GM18508 (cell line): Measurements from ENCODE around the gene DMRTC2.

Experiments used
- ATAC-seq: cut with Tn5 transposase; IDR thresholded peaks from one replicate; pipeline ENCODE4 v1.9.1; 2021; ENCODE audit warnings: moderate number of reproducible peaks; ENCODE audit not compliant: insufficient read depth, unreplicated experiment

DMRTC2 gene

DNA sequence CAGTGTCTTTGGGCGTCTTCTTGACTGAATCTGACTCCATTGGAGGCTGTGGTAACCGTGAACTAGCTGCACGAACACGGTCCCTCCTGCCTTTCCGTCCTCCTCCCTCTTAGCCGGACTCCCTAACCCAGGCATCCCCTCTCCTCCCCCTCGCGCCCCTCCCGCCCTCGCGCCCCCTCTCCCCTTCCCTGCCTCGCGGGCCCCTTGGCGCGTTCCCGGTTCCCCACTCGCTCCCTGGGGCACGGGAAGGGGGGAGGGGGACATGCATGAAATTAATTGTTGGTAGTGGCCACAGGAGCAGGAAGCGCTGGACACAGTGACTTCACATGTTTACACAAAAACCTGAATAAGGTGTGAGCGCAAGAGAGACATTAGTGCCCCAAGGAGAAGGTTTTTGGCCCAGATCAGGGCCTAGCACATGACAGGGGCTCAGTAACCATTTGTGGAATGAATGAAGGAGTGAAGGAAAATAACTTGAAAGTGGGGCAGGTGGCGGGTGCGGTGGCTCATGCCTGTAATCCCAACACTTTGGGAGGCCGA lies 279 bp downstream of the DMRTC2 start:
- ATAC-seq = no peak

DNA sequence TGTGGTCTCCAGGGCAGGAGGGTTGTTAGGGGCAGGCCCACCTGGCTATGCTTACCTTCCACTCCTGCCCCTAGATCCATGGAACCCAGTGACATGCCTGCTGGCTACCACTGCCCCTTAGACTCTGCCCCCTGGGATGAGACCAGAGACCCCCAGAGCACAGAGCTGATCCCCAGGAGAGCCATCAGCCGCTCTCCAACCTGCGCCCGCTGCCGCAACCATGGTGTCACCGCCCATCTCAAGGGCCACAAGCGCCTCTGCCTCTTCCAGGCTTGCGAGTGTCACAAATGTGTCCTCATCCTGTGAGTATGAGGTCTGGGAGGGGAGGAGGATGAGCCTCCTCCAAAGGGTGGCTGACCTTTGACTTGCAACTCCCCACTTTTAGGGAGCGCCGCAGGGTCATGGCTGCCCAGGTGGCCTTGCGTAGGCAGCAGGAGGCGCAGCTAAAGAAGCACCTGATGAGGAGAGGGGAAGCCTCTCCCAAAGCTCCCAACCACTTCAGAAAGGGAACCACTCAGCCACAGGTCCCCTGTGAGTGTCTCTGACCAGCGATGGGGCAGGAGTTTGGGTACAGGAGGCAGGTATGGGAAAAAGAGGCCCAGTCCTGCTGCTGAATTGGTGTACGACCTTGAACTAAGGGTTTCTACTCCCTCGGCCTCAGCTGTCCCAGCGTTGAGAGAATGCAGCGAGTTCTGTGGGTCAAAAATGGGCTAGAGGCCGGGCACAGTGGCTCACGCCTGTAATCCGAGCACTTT lies 2.7 kb downstream of the DMRTC2 start:
- no peak for ATAC-seq

DNA sequence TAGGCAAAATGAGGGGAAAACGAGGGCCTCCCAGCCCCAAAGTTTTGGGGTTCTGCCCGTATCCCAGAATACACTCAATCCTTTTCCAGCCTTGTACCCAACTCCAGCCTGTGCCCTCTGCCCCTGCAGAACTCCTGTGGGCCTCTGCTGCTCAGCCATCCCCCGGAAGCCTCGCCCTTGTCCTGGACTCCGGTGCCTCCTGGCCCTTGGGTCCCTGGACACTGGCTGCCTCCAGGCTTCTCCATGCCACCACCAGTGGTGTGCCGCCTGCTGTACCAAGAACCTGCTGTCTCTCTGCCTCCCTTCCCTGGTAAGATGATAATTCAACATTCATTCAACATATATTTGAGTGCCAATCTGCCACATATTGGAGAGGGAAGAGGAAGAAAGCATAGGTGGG lies 3.8 kb downstream of the DMRTC2 start:
- ATAC-seq = no peak

DNA sequence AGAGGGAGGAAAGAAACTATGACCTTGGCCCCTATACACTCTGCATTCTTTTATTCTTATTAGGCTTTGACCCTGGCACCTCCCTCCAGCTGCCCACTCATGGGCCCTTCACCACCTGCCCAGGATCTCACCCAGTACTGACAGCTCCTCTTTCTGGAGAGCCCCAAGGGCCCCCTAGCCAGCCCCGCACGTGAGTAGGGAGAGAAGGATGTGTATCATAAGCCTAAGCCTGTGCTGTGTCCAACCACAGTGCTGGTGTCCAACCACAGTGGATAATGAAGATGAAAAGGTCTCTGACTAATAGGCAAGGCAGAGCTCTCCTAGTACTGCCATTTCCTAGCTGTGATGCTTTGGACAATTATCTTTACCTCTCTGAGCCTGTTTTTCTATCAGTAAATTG lies 4.2 kb downstream of the DMRTC2 start:
- no peak for ATAC-seq

DNA sequence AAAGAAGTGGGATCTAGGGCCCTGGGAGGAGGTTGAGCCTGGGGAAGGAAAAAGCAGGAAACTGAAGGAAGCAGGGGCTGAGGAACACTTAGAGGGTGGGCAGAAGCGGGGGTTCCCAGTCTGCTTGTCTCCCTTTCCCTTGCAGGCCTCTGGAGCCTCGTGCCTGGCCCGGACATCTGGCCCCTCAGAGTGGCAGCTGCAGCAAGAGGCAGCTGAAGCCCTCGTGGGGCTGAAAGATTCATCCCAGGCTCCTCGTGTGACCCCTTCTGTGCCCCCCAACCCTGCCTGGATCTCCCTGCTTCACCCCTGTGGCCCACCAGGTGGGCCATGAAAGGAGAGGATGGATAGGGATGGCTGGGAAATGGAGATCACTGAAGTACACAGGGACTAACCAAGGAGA lies 5.5 kb downstream of the DMRTC2 start:
- ATAC-seq = no peak

DNA sequence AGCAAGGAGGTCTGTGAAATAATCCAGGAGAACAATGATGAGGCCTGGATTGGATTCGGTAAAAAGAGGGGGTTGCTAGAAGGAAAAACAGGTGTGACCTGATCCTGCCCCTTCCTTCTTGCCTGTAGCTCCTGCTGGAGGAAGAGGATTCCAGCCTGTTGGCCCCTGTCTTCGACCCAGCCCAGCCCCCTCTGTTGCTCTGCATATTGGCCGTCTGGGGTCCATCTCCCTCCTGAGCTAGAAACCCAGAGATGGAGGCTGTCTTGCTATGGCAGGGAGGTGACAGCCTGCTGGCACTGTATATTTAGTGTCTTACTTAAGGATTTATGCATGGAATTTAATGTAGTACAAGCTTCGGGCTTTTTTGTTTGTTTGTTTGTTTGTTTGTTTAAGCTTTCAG lies 6.6 kb downstream of the DMRTC2 start:
- no peak for ATAC-seq

DNA sequence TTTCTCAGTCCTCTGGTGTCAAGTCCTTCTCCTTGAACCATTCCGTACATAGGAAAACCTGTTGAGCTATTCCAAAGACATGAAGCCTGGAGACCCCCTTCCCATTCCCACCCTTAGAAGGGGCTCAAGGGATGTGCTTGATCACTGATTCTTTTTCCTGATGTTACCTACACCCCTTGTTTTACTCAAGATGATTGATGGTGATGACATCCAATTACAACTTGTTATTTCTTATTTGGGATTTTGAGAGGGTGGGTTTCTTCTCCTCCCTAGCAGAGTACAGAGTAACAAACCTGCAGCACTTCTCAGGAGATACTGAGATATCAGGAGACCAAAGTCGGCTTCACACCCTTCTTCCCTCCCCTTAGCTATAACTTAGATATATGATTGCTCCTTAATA lies 8.5 kb downstream of the DMRTC2 start:
- no peak for ATAC-seq

DNA sequence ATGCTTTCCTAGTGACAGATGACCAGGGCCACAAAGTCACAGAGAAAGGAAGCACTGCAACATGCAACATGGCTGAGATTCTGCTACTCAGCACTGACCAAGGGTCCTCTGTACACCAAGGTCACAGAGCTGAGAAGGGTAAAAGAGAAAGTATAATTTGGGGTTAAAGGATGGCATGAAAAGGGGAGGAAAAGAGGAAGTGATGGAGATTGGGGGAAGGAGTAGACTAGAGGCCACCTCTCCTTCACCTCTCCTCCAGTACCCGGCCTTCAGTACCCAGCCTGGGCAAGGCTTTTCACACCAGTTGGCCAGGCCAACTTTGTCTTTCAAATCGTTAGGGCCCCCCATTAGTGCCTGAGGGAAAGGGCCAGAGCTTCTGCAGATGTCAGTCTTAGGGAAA lies 8.9 kb downstream of the DMRTC2 start:
- ATAC-seq = no peak

DNA sequence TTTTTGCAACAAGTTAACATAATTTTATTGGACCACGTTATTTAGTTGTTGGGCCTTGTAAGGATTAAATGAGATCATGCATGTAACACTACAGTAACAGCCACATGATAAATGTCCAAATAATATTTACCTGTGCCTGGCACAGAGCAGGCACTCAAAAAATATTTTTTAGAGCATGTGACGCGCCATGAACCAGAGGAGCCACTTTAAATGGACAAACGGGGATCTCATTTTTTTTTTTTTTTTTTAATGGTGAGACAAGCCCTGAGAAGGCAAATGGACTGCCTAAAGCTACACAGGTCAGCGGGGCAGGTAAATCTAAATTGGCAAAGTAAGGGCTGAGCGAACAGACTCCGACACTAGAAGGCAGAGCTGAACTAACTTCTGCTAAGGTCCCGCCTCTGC lies 14.4 kb downstream of the DMRTC2 start:
- ATAC-seq = no peak

DNA sequence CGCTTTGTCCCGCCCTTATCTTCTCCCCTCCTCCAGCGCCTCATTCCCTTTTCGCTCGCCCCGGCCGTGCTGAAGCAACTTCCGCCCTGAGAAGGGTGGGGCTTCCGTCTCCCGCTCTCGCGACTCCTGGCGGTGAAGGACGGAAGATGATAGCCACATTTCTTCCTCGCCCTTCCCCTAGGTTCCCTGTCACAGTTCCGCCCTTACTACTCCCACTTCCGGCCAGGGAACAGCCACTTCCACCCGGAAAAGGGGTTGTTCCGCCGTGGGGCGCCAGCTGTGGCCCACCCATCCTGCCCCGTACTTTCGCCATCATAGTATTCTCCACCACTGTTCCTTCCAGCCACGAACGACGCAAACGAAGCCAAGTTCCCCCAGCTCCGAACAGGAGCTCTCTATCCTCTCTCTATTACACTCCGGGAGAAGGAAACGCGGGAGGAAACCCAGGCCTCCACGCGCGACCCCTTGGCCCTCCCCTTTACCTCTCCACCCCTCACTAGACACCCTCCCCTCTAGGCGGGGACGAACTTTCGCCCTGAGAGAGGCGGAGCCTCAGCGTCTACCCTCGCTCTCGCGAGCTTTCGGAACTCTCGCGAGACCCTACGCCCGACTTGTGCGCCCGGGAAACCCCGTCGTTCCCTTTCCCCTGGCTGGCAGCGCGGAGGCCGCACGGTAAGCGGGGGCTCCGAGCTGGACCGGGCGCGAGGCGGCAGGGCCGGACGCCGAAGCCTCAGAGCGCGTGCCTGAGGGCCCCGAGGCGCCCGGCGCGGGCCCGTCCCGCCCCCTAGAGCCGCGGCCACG lies 15.0 kb downstream of the DMRTC2 start, which contains the start of gene RPS19:
RPS19 (plus strand) TSS at position 638 of the 801 bp plus-strand sequence. CDS start 520 bp downstream, outside the sequence.
- ATAC-seq = peak; percentile 57

DNA sequence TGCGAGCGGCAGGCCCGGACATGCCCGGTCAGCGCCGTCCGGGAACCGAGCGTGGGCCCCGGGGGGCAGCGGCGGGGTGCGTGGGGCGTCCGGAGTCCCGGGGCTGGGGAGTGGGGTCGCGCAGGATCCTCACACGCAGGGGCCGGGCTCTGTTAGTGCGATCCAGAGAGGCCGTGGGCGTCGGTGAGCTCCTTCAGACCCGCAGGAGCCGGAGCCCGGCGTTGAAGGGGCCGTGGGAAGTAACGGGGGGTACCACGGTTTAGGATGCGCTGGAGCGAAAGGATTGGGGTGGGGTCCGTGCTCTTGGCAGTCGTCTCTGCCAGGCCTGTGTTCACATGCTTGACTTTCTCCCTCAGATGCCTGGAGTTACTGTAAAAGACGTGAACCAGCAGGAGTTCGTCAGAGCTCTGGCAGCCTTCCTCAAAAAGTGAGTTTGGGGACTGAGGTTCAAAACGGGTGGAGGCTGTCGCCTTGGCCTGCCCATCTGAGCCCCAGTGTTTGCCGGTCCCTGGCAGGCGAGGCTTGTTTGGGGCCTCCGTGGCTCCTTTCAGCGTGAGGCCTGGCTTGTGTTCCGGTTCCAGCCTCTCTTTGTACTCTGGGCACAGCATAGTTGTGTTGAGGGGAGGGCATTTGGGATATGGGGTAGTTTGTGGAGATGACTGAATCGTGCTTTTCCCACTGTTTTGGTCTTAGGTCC lies 15.7 kb downstream of the DMRTC2 start:
- no peak for ATAC-seq

DNA sequence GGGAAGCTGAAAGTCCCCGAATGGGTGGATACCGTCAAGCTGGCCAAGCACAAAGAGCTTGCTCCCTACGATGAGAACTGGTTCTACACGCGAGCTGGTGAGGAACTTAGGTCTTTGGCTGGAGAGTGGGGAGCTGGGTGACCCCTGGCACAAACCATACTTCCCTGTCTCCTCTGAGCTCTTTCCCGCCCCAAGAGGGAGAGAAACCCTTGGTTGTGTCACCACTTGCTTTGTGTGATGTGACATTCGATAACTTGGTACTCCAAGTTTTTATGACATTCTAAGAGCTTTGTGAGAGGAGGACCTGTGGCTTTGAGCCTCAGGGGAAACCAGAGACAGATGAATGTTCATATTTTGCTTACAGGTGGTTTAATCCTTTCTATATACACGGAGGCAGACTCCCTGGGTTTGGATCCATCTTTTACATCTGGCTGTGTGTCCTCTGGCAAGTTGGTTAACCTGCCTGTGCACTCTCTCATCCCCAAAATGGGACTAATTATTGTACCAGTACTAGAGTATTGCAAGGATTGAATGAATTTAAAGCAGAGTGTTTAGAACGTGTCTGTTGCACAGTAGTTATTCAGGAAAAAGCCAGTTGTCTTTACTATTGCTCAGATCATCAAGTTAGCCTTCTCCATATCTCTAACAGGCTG lies 16.4 kb downstream of the DMRTC2 start:
- ATAC-seq = no peak

DNA sequence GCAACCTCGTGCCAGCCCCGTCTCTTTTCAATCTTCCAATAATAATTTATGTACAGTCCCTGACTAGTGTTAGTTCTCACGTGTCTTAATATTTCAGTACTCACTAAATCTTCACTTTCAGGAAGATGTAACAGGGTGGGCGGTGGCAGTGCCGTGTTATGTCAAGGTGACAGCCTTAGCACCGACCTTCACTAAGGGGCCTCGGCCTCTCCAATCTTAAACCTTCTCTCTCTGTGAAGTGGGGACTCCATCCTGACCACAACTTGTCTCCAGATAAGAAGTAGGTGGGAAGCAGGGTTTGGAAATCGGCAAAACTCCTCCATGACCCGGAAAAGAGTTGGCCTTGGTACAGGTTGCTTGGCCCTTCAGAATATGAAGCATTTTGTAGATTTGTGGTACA lies 17.0 kb downstream of the DMRTC2 start:
- ATAC-seq = no peak

DNA sequence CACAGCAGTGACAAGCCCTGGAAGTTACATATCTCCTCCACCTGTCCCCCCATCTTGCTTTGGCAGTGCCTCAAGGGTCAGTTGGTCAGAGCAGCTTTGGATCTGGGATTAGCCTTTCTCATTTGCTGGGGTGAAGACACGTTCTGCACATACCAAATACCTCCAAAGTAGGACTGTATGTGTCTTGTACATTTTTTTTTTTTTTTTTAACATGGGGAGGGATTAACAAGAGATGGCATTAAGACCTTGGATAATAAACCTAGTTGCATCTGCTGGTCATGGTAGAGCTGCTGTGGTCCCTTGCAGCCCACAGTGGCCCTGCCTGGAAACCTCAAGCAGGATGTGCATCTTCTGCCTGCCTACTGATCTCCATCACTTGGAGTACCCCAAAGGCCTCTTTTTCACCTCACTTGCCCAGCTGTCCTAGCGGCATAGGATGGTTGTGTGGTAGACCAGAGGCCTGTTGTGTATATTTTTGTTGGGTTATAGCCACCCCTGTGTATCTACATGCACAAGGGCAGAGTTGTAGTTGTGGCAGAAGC lies 17.7 kb downstream of the DMRTC2 start:
- ATAC-seq = no peak

DNA sequence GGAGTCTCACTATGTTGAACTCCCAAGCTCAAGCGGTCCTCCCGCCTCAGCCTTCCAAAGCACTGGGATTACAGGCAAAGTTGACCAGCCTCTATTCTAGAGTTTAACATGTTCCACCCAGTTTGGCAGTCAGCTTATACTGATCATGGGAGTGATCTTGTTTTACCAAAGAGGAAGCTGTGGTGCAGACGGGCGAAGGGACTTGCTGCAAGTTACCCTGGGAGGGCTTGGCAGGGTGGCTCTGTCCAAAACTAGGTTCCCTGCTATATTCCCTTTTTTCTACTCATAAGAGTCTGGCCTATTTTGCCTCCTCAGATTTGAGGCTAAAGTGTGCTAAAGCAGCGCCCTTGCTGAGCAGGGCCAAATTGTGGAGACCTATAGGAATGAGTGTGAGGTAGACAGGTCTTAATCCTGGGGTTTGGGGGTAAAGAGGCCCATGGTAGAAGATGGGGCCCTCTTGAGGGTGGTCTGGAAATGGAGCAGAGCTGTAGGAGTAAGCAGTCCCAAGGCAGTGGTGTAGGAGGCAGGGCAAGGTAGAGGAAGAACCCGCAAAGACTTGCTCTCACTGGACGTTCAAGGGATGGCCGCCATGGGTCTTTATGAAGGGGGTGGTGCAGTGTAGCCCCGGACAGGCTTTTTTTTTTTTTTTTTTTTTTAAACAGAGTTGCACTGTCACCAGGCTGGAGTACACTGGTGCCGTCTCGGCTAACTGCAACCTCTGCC lies 18.5 kb downstream of the DMRTC2 start:
- ATAC-seq = no peak

DNA sequence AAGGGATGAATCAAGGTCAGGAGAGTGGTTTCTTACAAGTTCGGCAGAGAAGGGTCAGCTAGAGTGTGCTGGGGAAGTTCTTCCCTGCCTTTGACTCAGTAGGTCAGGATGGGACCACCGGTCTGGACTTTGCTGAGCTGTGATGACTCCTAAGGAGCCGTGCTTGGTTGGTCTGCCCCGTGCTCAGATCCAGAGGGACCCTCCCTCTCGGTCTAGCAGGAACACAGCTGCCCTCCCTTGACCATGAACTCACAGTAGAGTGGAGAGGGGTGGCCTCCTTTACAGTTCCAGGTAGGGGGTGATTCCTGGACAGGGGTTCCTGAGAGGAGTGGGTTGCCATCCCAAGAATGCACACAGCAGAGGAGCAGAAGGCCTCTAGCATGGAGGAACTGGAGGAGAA lies 19.5 kb downstream of the DMRTC2 start:
- no peak for ATAC-seq

DNA sequence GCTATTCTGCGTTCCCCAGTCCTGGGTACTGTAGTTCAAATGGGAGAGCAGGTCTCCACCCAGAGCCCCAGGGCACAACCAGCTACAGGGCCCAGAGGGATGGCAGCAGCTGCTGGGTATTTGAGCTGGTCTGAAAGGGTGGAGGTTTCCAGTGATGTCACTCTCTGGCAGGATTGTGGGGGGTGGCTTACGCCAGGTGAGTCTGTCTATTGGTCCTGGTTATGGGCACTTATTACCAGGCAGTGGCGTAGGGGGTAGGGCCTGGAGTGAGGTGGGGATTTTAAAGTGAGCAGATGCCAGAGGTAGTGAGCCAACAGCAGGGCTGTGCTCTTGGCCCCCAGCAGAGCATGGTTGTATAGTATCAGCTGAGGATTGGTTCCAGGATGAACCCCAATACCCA lies 21.4 kb downstream of the DMRTC2 start:
- ATAC-seq = no peak

DNA sequence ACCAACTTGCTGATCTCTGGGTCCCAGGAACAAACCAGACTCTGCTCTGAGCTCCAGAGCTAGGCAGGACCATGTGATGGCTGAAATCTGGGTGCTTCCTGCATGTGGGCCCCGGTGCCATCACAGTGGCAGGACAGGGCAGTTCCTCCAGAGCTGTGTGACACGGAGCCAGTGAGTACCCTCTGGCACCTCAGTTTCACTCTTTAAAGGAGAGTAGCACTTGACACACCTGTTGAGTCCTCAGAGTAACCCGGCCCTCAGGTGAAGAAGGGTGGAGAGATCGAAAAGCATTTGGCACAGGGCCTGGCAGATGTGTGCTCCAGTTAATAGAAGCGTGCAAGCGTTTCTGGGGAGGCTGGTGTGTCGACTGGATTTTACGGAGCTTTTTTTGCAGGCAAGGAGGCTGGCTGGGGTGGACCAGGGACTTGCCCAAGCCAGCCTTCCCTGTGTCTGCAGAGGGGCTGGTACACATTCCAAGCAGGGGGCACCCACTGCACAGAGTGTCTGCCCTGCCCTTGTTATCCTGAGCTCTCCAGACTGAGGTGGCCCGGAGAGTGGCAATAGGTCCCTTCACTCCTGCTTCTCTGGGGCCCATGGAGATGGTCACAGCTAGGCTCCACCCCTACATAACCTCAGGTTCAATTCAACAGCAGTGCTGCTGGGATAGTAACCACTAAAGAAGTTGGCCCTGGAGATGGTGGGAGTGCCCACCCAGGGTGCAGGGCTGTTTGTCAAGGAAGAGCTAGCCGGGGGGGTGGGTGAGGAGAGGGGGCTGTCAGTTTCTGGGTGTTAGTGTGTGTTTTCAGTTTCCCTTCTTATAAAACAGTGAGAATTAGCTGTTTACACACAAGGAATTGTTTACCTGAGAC lies 23.5 kb downstream of the DMRTC2 start:
- ATAC-seq = no peak

DNA sequence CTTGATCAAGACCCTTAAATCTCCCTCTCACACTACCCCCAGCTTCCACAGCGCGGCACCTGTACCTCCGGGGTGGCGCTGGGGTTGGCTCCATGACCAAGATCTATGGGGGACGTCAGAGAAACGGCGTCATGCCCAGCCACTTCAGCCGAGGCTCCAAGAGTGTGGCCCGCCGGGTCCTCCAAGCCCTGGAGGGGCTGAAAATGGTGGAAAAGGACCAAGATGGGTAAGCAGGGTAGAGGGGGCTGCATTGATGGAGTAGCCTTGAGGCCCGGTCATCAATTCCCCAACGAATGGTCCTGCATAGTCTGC lies 24.1 kb downstream of the DMRTC2 start:
- ATAC-seq = no peak
